Embryonic facial prominence (tissue), 1 donor: ENCODE results near the gene CNBD2.
A peak's percentile ranks its signal among the peaks of the same experiment; 100 is the strongest.
"Not testable (repeated sequence)": the region's sequence is repeated elsewhere in the genome, so short reads cannot be mapped to it uniquely, and the experiment has no call there.

ENCODE experiments used
- DNase-seq: peaks from one replicate; pipeline ENCODE4 v3.0.0-alpha.2; 2016; ENCODE audit errors: extremely low spot score

CNBD2 gene

GRCh38 chr20:35967979-35968640 is at the start of gene CNBD2:
TSS of gene CNBD2 (plus strand) at chr20:35968590. CDS start at chr20:35968763, 173 bp downstream.
- no peak for DNase-seq

- no peak for DNase-seq
Observed at GRCh38 chr20:35920523-35920922, 47.9 kb upstream of the CNBD2 start.

- no peak for DNase-seq
Observed at GRCh38 chr20:35929301-35929700, 39.1 kb upstream of the CNBD2 start.

GRCh38 chr20:35934050-35934449 is 34.3 kb upstream of the CNBD2 start:
- DNase-seq: no peak

GRCh38 chr20:35939264-35939663 is 29.1 kb upstream of the CNBD2 start:
- DNase-seq: no peak

GRCh38 chr20:35941620-35942019 is 26.8 kb upstream of the CNBD2 start:
- DNase-seq: no peak

GRCh38 chr20:35942243-35942642 is 26.1 kb upstream of the CNBD2 start:
- no peak for DNase-seq

GRCh38 chr20:35947489-35947888 is 20.9 kb upstream of the CNBD2 start:
- no peak for DNase-seq

- no peak for DNase-seq
Observed at GRCh38 chr20:35947907-35948306, 20.5 kb upstream of the CNBD2 start.

- DNase-seq: no peak
Observed at GRCh38 chr20:35950093-35950492, 18.3 kb upstream of the CNBD2 start.

- not testable (repeated sequence) for DNase-seq
Observed at GRCh38 chr20:35952080-35952479, 16.3 kb upstream of the CNBD2 start.

- no peak for DNase-seq
Observed at GRCh38 chr20:35952480-35953386, 15.7 kb upstream of the CNBD2 start.

- DNase-seq: no peak
Observed at GRCh38 chr20:35953387-35954199, 14.8 kb upstream of the CNBD2 start.

- DNase-seq: peak; percentile 94
Observed at GRCh38 chr20:35954200-35954906, 14.0 kb upstream of the CNBD2 start, which contains the start of gene SCAND1. TSS of gene SCAND1 (minus strand) at chr20:35954502. CDS start at chr20:35954284, 218 bp downstream.

- DNase-seq: no peak
Observed at GRCh38 chr20:35954907-35955251, 13.5 kb upstream of the CNBD2 start.

GRCh38 chr20:35956616-35957015 is 11.8 kb upstream of the CNBD2 start:
- no peak for DNase-seq

- DNase-seq: not testable (repeated sequence)
Observed at GRCh38 chr20:35959291-35959690, 9.1 kb upstream of the CNBD2 start.

GRCh38 chr20:35963878-35964277 is 4.5 kb upstream of the CNBD2 start:
- no peak for DNase-seq

- no peak for DNase-seq
Observed at GRCh38 chr20:35968930-35969329, 540 bp downstream of the CNBD2 start.

GRCh38 chr20:35971981-35972380 is 3.6 kb downstream of the CNBD2 start:
- no peak for DNase-seq

GRCh38 chr20:35972462-35972861 is 4.1 kb downstream of the CNBD2 start:
- DNase-seq: no peak
